ENCODE measurements around the gene HMX1.

The HMX1 gene

GRCh38 chr4:8874003-8874895, 2.6 kb upstream of the HMX1 start:
- intact Hi-C loops (cut with micrococcal nuclease): no loop called here

GRCh38 chr4:8872402-8873291, 1.0 kb upstream of the HMX1 start:
- Mint-ChIP-seq H3K4me1 (ENCODE audit: low read depth) (peaks cover 5% of the 10 kb centered on the region), H3K9me3 (peaks cover 17% of the 10 kb centered on the region), H3K36me3 (ENCODE audit: low read depth) (no peaks in the 10 kb centered on the region), H3K27ac (no peak overlapping the region), H3K4me3 (no peak overlapping the region), H3K27me3 (peaks cover 86% of the 10 kb centered on the region)
- intact Hi-C loops (cut with micrococcal nuclease): no loop called here

More at GRCh38 chr4:8874003-8874895, 2.6 kb upstream of the HMX1 start:
- Mint-ChIP-seq H3K27ac (no peak overlapping the region), H3K36me3 (ENCODE audit: low read depth) (no peaks in the 10 kb centered on the region), H3K9me3 (peaks cover 17% of the 10 kb centered on the region), H3K27me3 (peaks cover 86% of the 10 kb centered on the region), H3K4me1 (ENCODE audit: low read depth) (peaks cover 5% of the 10 kb centered on the region), H3K4me3 (no peak overlapping the region)

GRCh38 chr4:8870647-8871416, 807 bp downstream of the HMX1 start:
- intact Hi-C loops (cut with micrococcal nuclease): no loop called here
- peaks cover 15% of the 10 kb centered on the region for H3K9me3 Mint-ChIP-seq
- H3K27me3 Mint-ChIP-seq: peaks cover 85% of the 10 kb centered on the region
- peaks cover 5% of the 10 kb centered on the region for H3K4me1 Mint-ChIP-seq (ENCODE audit: low read depth)
- H3K36me3 Mint-ChIP-seq (ENCODE audit: low read depth): no peaks in the 10 kb centered on the region
- H3K4me3 Mint-ChIP-seq: no peak overlapping the region
- no peak overlapping the region for H3K27ac Mint-ChIP-seq

GRCh38 chr4:8869898-8870646, 1.6 kb downstream of the HMX1 start:
- intact Hi-C loops (cut with micrococcal nuclease): no loop called here
- peaks cover 1% of the 10 kb centered on the region for H3K4me1 Mint-ChIP-seq (ENCODE audit: low read depth)
- no peak overlapping the region for H3K27ac Mint-ChIP-seq
- peaks cover 85% of the 10 kb centered on the region for H3K27me3 Mint-ChIP-seq
- peaks cover 8% of the 10 kb centered on the region for H3K9me3 Mint-ChIP-seq
- no peaks in the 10 kb centered on the region for H3K36me3 Mint-ChIP-seq (ENCODE audit: low read depth)
- no peak overlapping the region for H3K4me3 Mint-ChIP-seq

GRCh38 chr4:8869002-8869897, 2.4 kb downstream of the HMX1 start:
- H3K27me3 Mint-ChIP-seq: peaks cover 85% of the 10 kb centered on the region
- H3K9me3 Mint-ChIP-seq: no peaks in the 10 kb centered on the region
- H3K27ac Mint-ChIP-seq: no peak overlapping the region
- no peaks in the 10 kb centered on the region for H3K36me3 Mint-ChIP-seq (ENCODE audit: low read depth)
- intact Hi-C loops (cut with micrococcal nuclease): no loop called here
- H3K4me3 Mint-ChIP-seq: no peak overlapping the region
- H3K4me1 Mint-ChIP-seq (ENCODE audit: low read depth): no peaks in the 10 kb centered on the region

- Mint-ChIP-seq H3K36me3 (ENCODE audit: low read depth) (no peaks in the 10 kb centered on the region), H3K9me3 (no peaks in the 10 kb centered on the region), H3K27ac (no peak overlapping the region), H3K27me3 (peaks cover 85% of the 10 kb centered on the region), H3K4me1 (ENCODE audit: low read depth) (no peaks in the 10 kb centered on the region), H3K4me3 (no peak overlapping the region)
- intact Hi-C loops (cut with micrococcal nuclease): no loop called here
These were observed 3.2 kb downstream of the HMX1 start for GRCh38 chr4:8868321-8869001.

- Mint-ChIP-seq H3K27ac (no peak overlapping the region), H3K9me3 (no peaks in the 10 kb centered on the region), H3K4me1 (ENCODE audit: low read depth) (no peaks in the 10 kb centered on the region), H3K36me3 (ENCODE audit: low read depth) (no peaks in the 10 kb centered on the region), H3K27me3 (peaks cover 85% of the 10 kb centered on the region), H3K4me3 (no peak overlapping the region)
- intact Hi-C loops (cut with micrococcal nuclease): no loop called here
These were observed 3.9 kb downstream of the HMX1 start for GRCh38 chr4:8867624-8868320.

- H3K9me3 Mint-ChIP-seq: no peaks in the 10 kb centered on the region
- peaks cover 85% of the 10 kb centered on the region for H3K27me3 Mint-ChIP-seq
- intact Hi-C loops (cut with micrococcal nuclease): no loop called here
- H3K27ac Mint-ChIP-seq: no peak overlapping the region
- no peaks in the 10 kb centered on the region for H3K4me1 Mint-ChIP-seq (ENCODE audit: low read depth)
- H3K36me3 Mint-ChIP-seq (ENCODE audit: low read depth): no peaks in the 10 kb centered on the region
- no peak overlapping the region for H3K4me3 Mint-ChIP-seq
These were observed 4.6 kb downstream of the HMX1 start for GRCh38 chr4:8866828-8867623.

GRCh38 chr4:8866421-8866820, 5.2 kb downstream of the HMX1 start:
- Mint-ChIP-seq H3K27me3 (peaks cover 90% of the 10 kb centered on the region), H3K9me3 (no peaks in the 10 kb centered on the region), H3K36me3 (ENCODE audit: low read depth) (no peaks in the 10 kb centered on the region), H3K27ac (no peak overlapping the region), H3K4me1 (ENCODE audit: low read depth) (no peaks in the 10 kb centered on the region), H3K4me3 (no peak overlapping the region)
- intact Hi-C loops (cut with micrococcal nuclease): no loop called here

- Mint-ChIP-seq H3K4me3 (no peak overlapping the region), H3K36me3 (ENCODE audit: low read depth) (no peaks in the 10 kb centered on the region), H3K27ac (no peak overlapping the region), H3K4me1 (ENCODE audit: low read depth) (no peaks in the 10 kb centered on the region), H3K9me3 (no peaks in the 10 kb centered on the region), H3K27me3 (peaks cover 92% of the 10 kb centered on the region)
- intact Hi-C loops (cut with micrococcal nuclease): no loop called here
These were observed 5.8 kb downstream of the HMX1 start for GRCh38 chr4:8865681-8866310.

Data from dendritic cell treated with granulocyte-macrophage colony-stimulating factor and Interleukin-4, amounts not matched to agents 40 ng/mL and 50 ng/mL, for 4 days (primary cell).